Measurements from ENCODE around the gene KDM1A. TPM values are rescaled to one million over a fixed set of nuclear protein-coding genes. Genes with fewer than 3 reads are reported as not detected.

KDM1A gene
- total RNA-seq (2021; ENCODE audit: unreplicated experiment) (162 TPM), Bru-seq, nascent RNA (percentile 94 among the genes with signal in this experiment), BruChase-seq, experiment 1, labeled RNA remaining after a 6-hour chase (percentile 91 among the genes with signal in this experiment), BruChase-seq, experiment 2, labeled RNA remaining after a 2-hour chase (percentile 88 among the genes with signal in this experiment)
- polyA plus RNA-seq (2012): 87.6 and 117 TPM in 2 replicates
- long read RNA-seq, transcript KDM1A-206 (1 exons, 2,810 nt): minor isoform, 30 of 996 reads
- long read RNA-seq, transcript KDM1A-201 (19 exons, 3,033 nt): major isoform, 502 of 996 reads
- long read RNA-seq, transcript KDM1A-203 (19 exons, 3,039 nt): minor isoform, 5 of 996 reads
- long read RNA-seq, partial matches to known transcripts: 34 of 996 reads
- long read RNA-seq, other reads (novel, unspliced or antisense): 425 of 996 reads

GRCh38 chr1:23019094-23019862 is at the start of gene KDM1A:
Gene KDM1A (plus strand): TSS chr1:23019468. CDS start chr1:23019597, 129 bp downstream.
- no TSS peak for BruUV-seq (replicated peaks)
- CTCF ChIA-PET: no interaction called here
- Histone ChIP-seq H3K27ac (ENCODE audit: low read depth, low read length) (peak within 1 kb of the TSS; percentile 90), H4K20me1 (ENCODE audit: insufficient read depth) (peaks cover 21% of the 10 kb centered on the region; the same call in 1 of the 2 replicates), H3K79me2 (ENCODE audit: insufficient read depth, low read length) (peaks cover 53% of the 10 kb centered on the region), H3K4me3 (replicated peaks in 1 of 2; ENCODE audit: low read depth in 1 of 2, low read length in 2 of 2) (peak within 1 kb of the TSS; percentile 89 to 92), H3K4me1 (ENCODE audit: control insufficient read depth in 1 of 2, insufficient read depth in 2 of 2, low read length in 2 of 2) (peaks cover 7 to 24% of the 10 kb centered on the region in 2 experiments; a peak in 3 of 4 replicates), H3K9me2 (ENCODE audit: insufficient read depth) (no peaks in the 10 kb centered on the region), H3K36me3 (ENCODE audit: control insufficient read depth in 1 of 2, insufficient read depth in 2 of 2, low read length in 2 of 2) (no peaks in the 10 kb centered on the region; a peak in 1 of 4 replicates), H3K27me3 (ENCODE audit: insufficient read depth, low read length) (no peaks in the 10 kb centered on the region), H3K4me2 (ENCODE audit: low read length) (peak within 1 kb of the TSS; percentile 83), H3K9ac (ENCODE audit: low read length) (peak within 1 kb of the TSS; percentile 96), H2AFZ (ENCODE audit: low read depth, low read length, poor library complexity, severe bottlenecking) (peak within 1 kb of the TSS; percentile 65), H3K9me3 (ENCODE audit: control insufficient read depth in 1 of 2, insufficient read depth in 1 of 2, low read depth in 1 of 2, low read length in 2 of 2) (no peaks in the 10 kb centered on the region)
- ATAC-seq (peak; percentile 99), DNase-seq (ENCODE audit: low read depth, low spot score) (peak; percentile 94)
- RAD21 ChIA-PET (ENCODE audit: low non-redundant PET in 1 of 2, low total read pairs in 2 of 2, uncharacterized antibody in 2 of 2, unreplicated experiment in 2 of 2): no interaction called here
- intact Hi-C loops (cut with micrococcal nuclease): no loop called here
- POLR2A ChIA-PET: interaction anchor here (0.7 to 1.0 kb wide), 3 partner anchors 9 to 150 kb away, joined by 3 to 6 read pairs (median 3); partner anchors contain the start of gene LUZP1
- TF ChIP-seq EZH2phosphoT487 (IDR thresholded peaks at IDR 0.05; ENCODE audit: borderline replicate concordance): no peak
- peak; percentile 97 for TF ChIP-seq TCF7L2 (IDR thresholded peaks at IDR 0.05; ENCODE audit: borderline replicate concordance, extremely low read depth, insufficient read depth, insufficient read length)
- TF ChIP-seq SRF (IDR thresholded peaks at IDR 0.05; ENCODE audit: low read depth): peak; percentile 65
- peak; percentile 7; the same call in 1 of the 2 replicates for TF ChIP-seq FOSL1 (IDR thresholded peaks at IDR 0.05; ENCODE audit: low read depth)
- peak; percentile 55; the same call in 1 of the 2 replicates for TF ChIP-seq JUND (IDR thresholded peaks at IDR 0.05)
- 0 out of 6 replicates have a peak, but pooled peaks of 1 of the 3 experiments have one; percentile 10 for TF ChIP-seq CTCF (IDR thresholded peaks at IDR 0.05 in 2 of 3, conservative IDR thresholded peaks at IDR 0.05 in 1 of 3; ENCODE audit: borderline replicate concordance in 1 of 3, insufficient read depth in 1 of 3, low read depth in 2 of 3, low read length in 2 of 3)
- peak; percentile 97 for TF ChIP-seq POLR2AphosphoS5 (IDR thresholded peaks at IDR 0.05; ENCODE audit: low read depth, low read length)
- TF ChIP-seq YY1 (IDR thresholded peaks at IDR 0.05; ENCODE audit: extremely low read depth, insufficient replicate concordance, low read depth, low read length): peak; percentile 89
- no peak for TF ChIP-seq RAD21 (IDR thresholded peaks at IDR 0.05; ENCODE audit: low read depth)
- TF ChIP-seq EGR1 (IDR thresholded peaks at IDR 0.05; ENCODE audit: low read depth): peak; percentile 94
- peak; percentile 97 for TF ChIP-seq ZFX (IDR thresholded peaks at IDR 0.05)
- TF ChIP-seq, protein P1, sequence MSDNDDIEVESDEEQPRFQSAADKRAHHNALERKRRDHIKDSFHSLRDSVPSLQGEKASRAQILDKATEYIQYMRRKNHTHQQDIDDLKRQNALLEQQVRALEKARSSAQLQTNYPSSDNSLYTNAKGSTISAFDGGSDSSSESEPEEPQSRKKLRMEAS (IDR thresholded peaks at IDR 0.05): peak; percentile 98
- TF ChIP-seq SP1 (IDR thresholded peaks at IDR 0.05; ENCODE audit: low read depth): peak; percentile 89
- TF ChIP-seq EZH2 (IDR thresholded peaks at IDR 0.05): no peak
- no peak for TF ChIP-seq ELF1 (IDR thresholded peaks at IDR 0.05; ENCODE audit: borderline replicate concordance, low read depth)
- TF ChIP-seq CEBPB (IDR thresholded peaks at IDR 0.05; ENCODE audit: low read depth): peak; percentile 53; the same call in 1 of the 2 replicates
- TF ChIP-seq POLR2A (IDR thresholded peaks at IDR 0.05; ENCODE audit: borderline replicate concordance, extremely low read depth, insufficient read depth, insufficient read length): peak; percentile 91
- TF ChIP-seq SIN3A (IDR thresholded peaks at IDR 0.05; ENCODE audit: low read depth): peak; percentile 97
- TF ChIP-seq ZNF274 (IDR thresholded peaks at IDR 0.05; ENCODE audit: low read depth, low read length): no peak
- peak; percentile 100 for TF ChIP-seq CBX3 (IDR thresholded peaks at IDR 0.05; ENCODE audit: low read depth)
- TF ChIP-seq ZBTB33 (IDR thresholded peaks at IDR 0.05; ENCODE audit: extremely low read depth, insufficient replicate concordance, low read length): peak; percentile 86
